HG03558 (cell line): ENCODE results near the gene MARK4.
"Not testable (repeated sequence)": the region's sequence is repeated elsewhere in the genome, so short reads cannot be mapped to it uniquely, and the experiment has no call there.

Source experiments
- ATAC-seq: cut with Tn5 transposase; IDR thresholded peaks from one replicate; pipeline ENCODE4 v1.9.1; 2021; ENCODE audit warnings: moderate number of reproducible peaks; ENCODE audit not compliant: unreplicated experiment; ENCODE audit errors: extremely low read depth

Gene MARK4

DNA sequence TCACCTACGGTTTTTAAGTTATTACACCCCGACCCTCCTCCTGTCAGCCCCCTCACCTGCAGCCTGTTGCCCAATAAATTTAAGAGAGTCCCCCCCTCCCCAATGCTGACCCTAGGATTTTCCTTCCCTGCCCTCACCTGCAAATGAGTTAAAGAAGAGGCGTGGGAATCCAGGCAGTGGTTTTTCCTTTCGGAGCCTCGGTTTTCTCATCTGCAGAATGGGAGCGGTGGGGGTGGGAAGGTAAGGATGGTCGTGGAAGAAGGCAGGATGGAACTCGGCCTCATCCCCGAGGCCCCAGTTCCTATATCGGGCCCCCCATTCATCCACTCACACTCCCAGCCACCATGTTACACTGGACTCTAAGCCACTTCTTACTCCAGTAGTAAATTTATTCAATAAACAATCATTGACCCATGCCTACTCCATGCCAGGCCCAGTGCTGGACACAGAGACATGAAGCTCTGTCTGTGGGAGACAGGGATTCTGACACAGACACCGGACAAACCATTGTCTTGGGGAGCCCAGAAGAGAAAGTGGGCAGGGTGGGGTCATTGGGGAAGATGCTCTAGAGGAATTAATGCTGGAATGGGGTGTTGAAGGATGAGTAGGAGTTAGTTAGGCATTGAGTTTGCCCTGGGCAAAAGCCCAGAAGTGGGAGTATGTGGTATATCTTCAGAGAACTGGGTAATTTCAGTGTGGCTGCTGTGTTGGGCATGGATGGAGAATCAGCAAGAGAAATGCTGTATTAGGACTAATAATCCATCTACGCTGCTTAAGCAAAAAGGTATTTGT, 52.4 kb downstream of the MARK4 start:
- ATAC-seq = no peak

GRCh38 chr19:45304141-45304926, 53.3 kb downstream of the MARK4 start:
- ATAC-seq = no peak

- no peak for ATAC-seq
Measured at GRCh38 chr19:45305007-45305406, 53.9 kb downstream of the MARK4 start.

DNA sequence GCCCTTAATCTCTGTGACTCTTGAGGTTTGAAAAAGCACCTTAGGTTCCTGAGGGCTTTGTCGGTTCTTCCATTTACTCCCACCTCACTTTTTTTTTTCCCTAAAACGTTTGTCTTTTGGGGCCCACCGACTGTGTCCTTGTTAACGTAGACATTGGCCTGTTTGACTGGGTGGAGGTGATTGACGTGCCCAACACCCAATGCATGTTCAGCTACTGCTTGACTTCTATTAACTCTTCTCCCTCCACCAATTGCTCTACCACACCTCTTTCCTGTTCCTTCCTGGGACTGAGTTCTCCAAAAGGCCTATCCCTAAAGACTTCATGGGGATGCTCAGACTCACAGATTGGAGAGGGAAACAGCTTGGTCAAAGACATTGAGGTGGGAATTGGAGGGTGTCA, 54.4 kb downstream of the MARK4 start:
- no peak for ATAC-seq

DNA sequence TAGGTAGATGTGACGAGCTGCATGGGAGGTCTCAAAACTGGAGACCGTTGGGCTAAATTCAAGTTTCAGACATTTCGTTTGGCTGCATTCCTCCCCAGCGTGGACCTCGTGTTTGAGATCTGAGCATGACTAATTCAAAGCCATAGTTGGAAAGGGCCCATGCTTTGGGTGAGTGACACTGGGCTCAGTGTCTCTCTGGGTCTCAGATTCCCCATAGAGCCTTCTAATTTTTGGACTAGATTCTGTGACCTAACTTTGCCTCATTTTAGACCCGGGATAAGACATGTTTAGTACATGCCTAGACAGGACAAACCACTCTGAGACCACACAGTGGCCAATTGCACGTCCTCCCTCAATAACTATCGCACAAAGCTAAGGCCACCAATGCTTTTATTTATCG, 55.0 kb downstream of the MARK4 start:
- ATAC-seq = no peak

- no peak for ATAC-seq
Measured at GRCh38 chr19:45306518-45307027, 55.5 kb downstream of the MARK4 start.

DNA sequence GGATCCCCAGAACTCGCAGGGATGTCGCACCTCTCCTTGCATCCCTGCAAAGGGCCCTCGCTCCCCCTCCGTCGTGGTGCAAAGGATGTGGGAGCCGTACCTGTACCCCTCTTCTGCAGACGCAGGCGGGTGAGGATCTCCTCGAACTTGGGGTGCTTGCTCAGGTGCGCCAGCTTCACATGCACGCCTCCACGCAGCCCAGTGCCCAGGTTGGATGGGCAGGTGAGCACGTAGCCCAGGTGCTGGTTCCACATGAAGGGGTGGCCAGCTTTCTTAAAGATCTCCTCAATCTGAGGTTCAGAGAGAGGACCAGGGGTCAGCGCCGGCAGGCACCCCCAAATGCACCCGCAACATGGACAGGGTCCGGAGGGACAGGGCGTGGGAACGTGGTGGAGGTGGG, 56.3 kb downstream of the MARK4 start:
- ATAC-seq = no peak

DNA sequence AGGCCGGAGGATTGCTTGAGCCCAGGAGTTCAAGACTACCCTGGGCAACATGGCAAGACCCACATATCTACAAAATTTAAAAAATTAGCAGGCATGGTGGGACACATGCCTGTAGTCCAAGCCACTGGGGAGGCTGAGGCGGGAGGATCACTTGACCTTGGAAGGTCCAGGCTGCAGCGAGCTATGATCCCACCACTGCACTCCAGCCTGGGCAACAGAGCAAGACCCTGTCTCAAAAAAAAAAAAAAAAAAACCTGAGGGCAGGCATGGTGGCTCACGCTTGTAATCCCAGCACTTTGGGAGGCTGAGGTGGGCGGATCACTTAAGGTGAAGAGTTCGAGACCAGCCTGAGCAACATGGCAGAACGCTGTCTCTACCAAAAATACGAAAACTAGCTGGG, 58.3 kb downstream of the MARK4 start:
- ATAC-seq = not testable (repeated sequence)

- ATAC-seq = no peak
Measured at GRCh38 chr19:45311621-45312020, 60.5 kb downstream of the MARK4 start.

DNA sequence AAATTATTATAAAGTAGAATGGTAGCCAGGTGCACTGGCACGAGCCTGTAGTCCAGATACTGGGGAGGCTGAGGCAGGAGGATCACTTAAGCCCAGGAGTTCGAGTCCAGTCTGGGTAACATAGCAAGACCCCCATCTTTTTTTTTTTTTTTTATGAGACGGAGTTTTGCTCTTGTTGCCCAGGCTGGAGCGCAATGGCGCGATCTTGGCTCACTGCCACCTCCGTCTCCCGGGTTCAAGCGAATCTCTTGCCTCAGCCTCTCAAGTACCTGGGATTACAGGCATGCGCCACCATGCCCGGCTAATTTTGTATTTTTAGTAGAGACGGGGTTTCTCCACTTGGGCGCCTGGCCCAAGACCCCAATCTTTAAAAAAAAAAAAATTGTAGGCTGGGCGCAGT, 61.2 kb downstream of the MARK4 start:
- ATAC-seq = not testable (repeated sequence)

GRCh38 chr19:45314708-45315245, 63.7 kb downstream of the MARK4 start:
- no peak for ATAC-seq

DNA sequence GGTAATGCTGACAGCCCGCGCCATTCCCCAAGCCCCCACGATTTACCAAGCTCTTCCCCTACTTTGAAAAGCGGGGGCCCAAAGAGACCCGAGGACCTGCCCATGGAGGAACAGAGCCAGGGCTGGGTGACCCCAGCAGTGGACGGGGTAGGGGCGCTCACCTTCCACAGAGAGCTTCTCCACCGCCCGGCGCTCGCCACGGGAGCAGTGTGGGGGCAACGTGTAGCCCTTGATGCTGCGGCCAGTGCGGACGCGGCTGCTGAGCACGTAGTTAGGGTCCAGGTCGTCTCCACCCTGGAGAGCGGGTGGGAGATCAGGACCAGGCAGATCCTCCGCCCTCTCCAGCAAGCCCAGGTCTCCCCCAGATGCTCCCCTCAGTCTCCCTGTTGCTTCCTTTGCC, 64.2 kb downstream of the MARK4 start:
- ATAC-seq = no peak

- ATAC-seq = no peak
Measured at GRCh38 chr19:45320997-45321775, 70.1 kb downstream of the MARK4 start.

DNA sequence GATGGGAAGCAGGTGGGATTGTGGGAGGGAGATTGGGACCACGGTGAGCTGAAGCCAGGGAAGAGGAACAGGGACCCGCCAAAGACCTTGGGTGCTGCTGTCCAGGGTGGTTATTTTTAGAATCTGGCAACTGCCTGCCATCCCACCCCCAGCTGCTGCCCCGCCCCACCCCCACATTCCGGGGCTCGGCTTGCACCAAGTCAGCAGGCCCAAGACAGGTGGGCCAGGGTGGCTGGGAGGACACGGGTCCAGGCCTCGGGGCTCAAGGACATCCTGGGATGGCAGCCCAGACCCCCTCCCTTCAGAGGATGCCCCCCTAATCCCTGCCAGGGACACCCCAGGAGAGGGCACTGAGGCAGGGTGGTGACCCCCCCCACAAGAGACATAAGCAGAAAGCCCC, 70.8 kb downstream of the MARK4 start:
- no peak for ATAC-seq

GRCh38 chr19:45322311-45322710, 71.2 kb downstream of the MARK4 start:
- no peak for ATAC-seq

- no peak for ATAC-seq
Measured at GRCh38 chr19:45322744-45323281, 71.7 kb downstream of the MARK4 start, which contains the start of gene CKM. Gene CKM (minus strand): TSS chr19:45322875. CDS start chr19:45319713, 3,162 bp downstream.

- no peak for ATAC-seq
Measured at GRCh38 chr19:45323671-45324081, 72.6 kb downstream of the MARK4 start.

- no peak for ATAC-seq
Measured at GRCh38 chr19:45324349-45324907, 73.4 kb downstream of the MARK4 start.

GRCh38 chr19:45327404-45328143, 76.5 kb downstream of the MARK4 start:
- ATAC-seq = no peak
